Inferior parietal cortex (tissue), 1 donor: Measurements from ENCODE around the gene SEC23B.
A peak's percentile ranks its signal among the peaks of the same experiment; 100 is the strongest.

Experiments
- DNase-seq: peaks from one replicate; pipeline ENCODE4 v3.0.0-alpha.2; 2016; ENCODE audit errors: extremely low spot score

Gene SEC23B

GRCh38 chr20:18587665-18588573, 80.2 kb downstream of the SEC23B start, which contains the start of gene DTD1:
Gene DTD1, plus strand, starts transcription at chr20:18588054. Its CDS starts 19 bp downstream, at chr20:18588073.
- DNase-seq = peak; percentile 87

GRCh38 chr20:18588574-18588933, 80.8 kb downstream of the SEC23B start:
- DNase-seq = no peak

- no peak for DNase-seq
Observed at GRCh38 chr20:18589941-18590674, 82.4 kb downstream of the SEC23B start.

DNA sequence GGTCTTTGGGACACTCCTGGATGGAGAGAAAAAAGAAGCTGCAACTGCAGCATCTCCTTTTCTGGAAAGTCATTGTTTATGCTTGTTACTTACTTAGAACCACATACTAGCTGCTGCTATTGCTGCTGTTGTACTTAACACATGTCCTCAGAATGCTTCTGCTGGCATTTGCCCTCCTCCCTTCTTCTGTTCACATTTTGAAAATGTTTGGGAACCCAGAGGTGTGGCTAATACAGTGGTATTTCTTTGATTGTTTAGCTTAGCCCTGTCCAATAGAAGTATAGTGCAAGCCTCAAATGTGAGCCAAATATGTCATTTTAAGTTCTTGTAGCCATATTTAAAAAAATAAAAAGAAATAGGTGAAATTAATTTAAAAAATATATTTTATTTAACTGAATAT, 88.5 kb downstream of the SEC23B start:
- DNase-seq = no peak

- no peak for DNase-seq
Observed at GRCh38 chr20:18609741-18610140, 102.0 kb downstream of the SEC23B start.
